Lower leg skin (tissue), 3 donors: Measurements from ENCODE around the gene ZMIZ2.

Experiments
- CTCF ChIP-seq, 3 donors: fragments of 450-650 bp; IDR thresholded peaks; one replicate each; pipeline ENCODE4 v1.5.1; 2016; ENCODE audit warnings: antibody characterized with exemption in 3 of 3, mild to moderate bottlenecking in 3 of 3, moderate library complexity in 2 of 3
- POLR2A ChIP-seq, 2 donors: fragments of 450-650 bp; IDR thresholded peaks; one replicate each; pipeline ENCODE4 v1.6.1; 2016 to 2017; ENCODE audit warnings: antibody characterized with exemption in 2 of 2, mild to moderate bottlenecking in 1 of 2, moderate library complexity in 1 of 2

GRCh38 chr7:44748948-44749731, 493 bp downstream of the ZMIZ2 start:
- no peak for TF ChIP-seq POLR2A (IDR thresholded peaks at IDR 0.05)
- TF ChIP-seq CTCF (IDR thresholded peaks at IDR 0.05) = no peak
